TTC549 (cell line): ENCODE measurements around the gene CRTAC1.

Experiments
- FAIRE-seq: peaks from 2 replicates; lab custom pipeline; 2012; peaks lifted over from hg19 to GRCh38; lab: Jason Lieb, UNC

CRTAC1 gene

GRCh38 chr10:97923476-97923875 lies 106.9 kb downstream of the CRTAC1 start:
- no peak for FAIRE-seq

GRCh38 chr10:97923057-97923456 lies 107.4 kb downstream of the CRTAC1 start:
- FAIRE-seq: no peak

GRCh38 chr10:97922022-97922758 lies 108.2 kb downstream of the CRTAC1 start:
- FAIRE-seq: no peak

GRCh38 chr10:97921581-97922021 lies 108.8 kb downstream of the CRTAC1 start:
- no peak for FAIRE-seq

GRCh38 chr10:97920865-97921264 lies 109.6 kb downstream of the CRTAC1 start:
- no peak for FAIRE-seq

GRCh38 chr10:97919012-97919411 lies 111.4 kb downstream of the CRTAC1 start:
- no peak for FAIRE-seq

- FAIRE-seq: no peak
These were observed 113.8 kb downstream of the CRTAC1 start for GRCh38 chr10:97916586-97916985.

- FAIRE-seq: no peak
These were observed 114.9 kb downstream of the CRTAC1 start for GRCh38 chr10:97915346-97916131.

- no peak for FAIRE-seq
These were observed 115.6 kb downstream of the CRTAC1 start for GRCh38 chr10:97914837-97915211.

- no peak for FAIRE-seq
These were observed 116.1 kb downstream of the CRTAC1 start for GRCh38 chr10:97914171-97914836.

GRCh38 chr10:97913614-97914013 lies 116.8 kb downstream of the CRTAC1 start:
- no peak for FAIRE-seq

GRCh38 chr10:97913193-97913592 lies 117.2 kb downstream of the CRTAC1 start:
- FAIRE-seq: no peak

GRCh38 chr10:97911217-97911616 lies 119.2 kb downstream of the CRTAC1 start:
- no peak for FAIRE-seq

GRCh38 chr10:97910661-97911060 lies 119.8 kb downstream of the CRTAC1 start:
- no peak for FAIRE-seq

GRCh38 chr10:97907830-97908229 lies 122.6 kb downstream of the CRTAC1 start:
- no peak for FAIRE-seq

GRCh38 chr10:97907211-97907610 lies 123.2 kb downstream of the CRTAC1 start:
- FAIRE-seq: no peak

- FAIRE-seq: no peak
These were observed 125.1 kb downstream of the CRTAC1 start for GRCh38 chr10:97905276-97905675.

- no peak for FAIRE-seq
These were observed 125.8 kb downstream of the CRTAC1 start for GRCh38 chr10:97904576-97904975.

GRCh38 chr10:97904018-97904381 lies 126.4 kb downstream of the CRTAC1 start:
- FAIRE-seq: no peak

GRCh38 chr10:97903128-97904017 lies 127.0 kb downstream of the CRTAC1 start:
- FAIRE-seq: no peak

- no peak for FAIRE-seq
These were observed 129.0 kb downstream of the CRTAC1 start for GRCh38 chr10:97901381-97901780.

GRCh38 chr10:97898429-97898828 lies 132.0 kb downstream of the CRTAC1 start:
- FAIRE-seq: no peak
